Measurements from ENCODE around the gene TICAM2. TPM values are rescaled to one million over a fixed set of nuclear protein-coding genes. Genes with fewer than 3 reads are reported as not detected.

Gene TICAM2
- polyA plus RNA-seq, 1 donor (not counting 4 experiments of a cell fraction or from before 2014, with no cell fraction given) = not detected

DNA sequence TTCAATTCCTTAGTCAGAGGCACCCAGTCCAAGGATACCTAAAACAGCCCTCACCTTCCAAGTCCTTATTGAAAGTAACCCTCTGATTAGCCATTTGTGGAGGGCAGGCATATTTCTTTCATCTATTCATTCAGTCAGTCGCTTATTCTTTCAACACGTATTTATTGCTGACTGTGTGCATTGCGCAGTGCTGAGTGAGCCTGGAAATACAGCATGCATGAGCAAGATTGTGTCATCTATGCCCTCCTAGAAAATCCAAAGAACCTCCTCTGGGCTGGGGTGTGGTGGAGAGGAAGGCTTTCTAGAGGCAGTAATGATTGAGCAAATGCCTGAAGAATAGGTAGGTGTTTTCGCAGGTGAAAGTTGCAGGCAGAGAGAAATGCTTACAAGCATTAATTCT, 49.2 kb downstream of the TICAM2 start:
- peaks cover 7% of the 10 kb centered on the region for H3K4me1 ChIP-seq (ENCODE audit: control insufficient read depth, extremely low read depth, insufficient read depth, low read length)
- no peak overlapping the region for H3K9ac ChIP-seq (ENCODE audit: control insufficient read depth, extremely low read depth, insufficient read depth, low read length)
- dilution Hi-C loops (cut with MboI; ENCODE audit: extremely low pct_ligation_motif_present, low sequenced_read_pairs) = no loop called here
- H2AFZ ChIP-seq (ENCODE audit: control insufficient read depth, low read length) = no peak overlapping the region
- no peaks in the 10 kb centered on the region for H3K9me3 ChIP-seq (ENCODE audit: control insufficient read depth, low read depth, low read length)
- H3K36me3 ChIP-seq (ENCODE audit: control insufficient read depth in 2 of 2, extremely low read depth in 1 of 2, insufficient read depth in 2 of 2, low read length in 2 of 2) = no peaks in the 10 kb centered on the region
- H3K4me3 ChIP-seq (ENCODE audit: control insufficient read depth in 2 of 3, extremely low read depth in 1 of 3, insufficient read depth in 2 of 3, low read depth in 1 of 3, low read length in 3 of 3) = no peak overlapping the region
- DNase-seq (ENCODE audit: low read depth, low spot score) = no peak
- H4K20me1 ChIP-seq (ENCODE audit: control insufficient read depth, extremely low read depth, insufficient read depth, low read length) = no peaks in the 10 kb centered on the region
- H3K27ac ChIP-seq (ENCODE audit: control insufficient read depth, insufficient read depth, low read length) = no peak overlapping the region
- no peak for FAIRE-seq
- H3K9me1 ChIP-seq (ENCODE audit: control insufficient read depth, extremely low read depth, insufficient read depth, low read length) = no peaks in the 10 kb centered on the region
- TF ChIP-seq, protein P1, sequence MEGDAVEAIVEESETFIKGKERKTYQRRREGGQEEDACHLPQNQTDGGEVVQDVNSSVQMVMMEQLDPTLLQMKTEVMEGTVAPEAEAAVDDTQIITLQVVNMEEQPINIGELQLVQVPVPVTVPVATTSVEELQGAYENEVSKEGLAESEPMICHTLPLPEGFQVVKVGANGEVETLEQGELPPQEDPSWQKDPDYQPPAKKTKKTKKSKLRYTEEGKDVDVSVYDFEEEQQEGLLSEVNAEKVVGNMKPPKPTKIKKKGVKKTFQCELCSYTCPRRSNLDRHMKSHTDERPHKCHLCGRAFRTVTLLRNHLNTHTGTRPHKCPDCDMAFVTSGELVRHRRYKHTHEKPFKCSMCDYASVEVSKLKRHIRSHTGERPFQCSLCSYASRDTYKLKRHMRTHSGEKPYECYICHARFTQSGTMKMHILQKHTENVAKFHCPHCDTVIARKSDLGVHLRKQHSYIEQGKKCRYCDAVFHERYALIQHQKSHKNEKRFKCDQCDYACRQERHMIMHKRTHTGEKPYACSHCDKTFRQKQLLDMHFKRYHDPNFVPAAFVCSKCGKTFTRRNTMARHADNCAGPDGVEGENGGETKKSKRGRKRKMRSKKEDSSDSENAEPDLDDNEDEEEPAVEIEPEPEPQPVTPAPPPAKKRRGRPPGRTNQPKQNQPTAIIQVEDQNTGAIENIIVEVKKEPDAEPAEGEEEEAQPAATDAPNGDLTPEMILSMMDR (optimal IDR thresholded peaks at IDR 0.05 in 1 of 3, IDR thresholded peaks at IDR 0.05 in 1 of 3, conservative IDR thresholded peaks at IDR 0.05 in 1 of 3; ENCODE audit: extremely low read depth in 1 of 3, insufficient read depth in 2 of 3, low read length in 3 of 3) = no peak
- TF ChIP-seq EZH2 (IDR thresholded peaks at IDR 0.05; ENCODE audit: low read length) = no peak
- no peaks in the 10 kb centered on the region for H3K79me2 ChIP-seq (ENCODE audit: control insufficient read depth, insufficient read depth, low read length)
- no peak overlapping the region for H3K4me2 ChIP-seq (ENCODE audit: control insufficient read depth, extremely low read depth, insufficient read depth, low read depth, low read length)
- H3K27me3 ChIP-seq (ENCODE audit: control insufficient read depth, extremely low read depth, insufficient read depth, low read length) = no peaks in the 10 kb centered on the region

DNA sequence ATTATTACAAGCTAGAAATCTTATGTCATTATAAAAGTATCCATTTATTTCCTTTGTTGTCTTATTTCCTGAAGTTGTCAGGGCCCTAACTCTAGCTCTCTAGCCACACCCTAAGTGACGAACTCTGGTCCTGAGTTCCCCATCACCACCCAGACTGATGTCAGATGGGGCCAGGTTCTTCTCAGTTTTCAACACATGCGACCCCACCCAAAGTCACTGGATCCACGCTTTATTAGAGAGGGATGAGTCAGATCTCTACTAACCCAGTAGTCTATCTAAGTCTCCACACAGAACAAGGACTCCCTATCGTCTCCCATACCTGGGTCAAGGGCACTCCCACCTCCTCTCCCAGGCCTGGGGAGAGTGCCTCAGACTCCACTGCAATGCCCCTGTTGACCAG, 50.9 kb downstream of the TICAM2 start:
- Histone ChIP-seq H3K9me1 (ENCODE audit: control insufficient read depth, extremely low read depth, insufficient read depth, low read length) (no peaks in the 10 kb centered on the region), H2AFZ (ENCODE audit: control insufficient read depth, low read length) (no peak overlapping the region)
- dilution Hi-C loops (cut with MboI; ENCODE audit: extremely low pct_ligation_motif_present, low sequenced_read_pairs) = no loop called here

More for the DNA sequence above, 50.9 kb downstream of the TICAM2 start:
- H3K27me3 ChIP-seq (ENCODE audit: control insufficient read depth, extremely low read depth, insufficient read depth, low read length) = no peaks in the 10 kb centered on the region
- no peak overlapping the region for H3K4me2 ChIP-seq (ENCODE audit: control insufficient read depth, extremely low read depth, insufficient read depth, low read depth, low read length)
- no peak overlapping the region for H3K27ac ChIP-seq (ENCODE audit: control insufficient read depth, insufficient read depth, low read length)
- no peak for FAIRE-seq
- no peaks in the 10 kb centered on the region for H3K9me3 ChIP-seq (ENCODE audit: control insufficient read depth, low read depth, low read length)
- peaks cover 7% of the 10 kb centered on the region for H3K4me1 ChIP-seq (ENCODE audit: control insufficient read depth, extremely low read depth, insufficient read depth, low read length)
- no peaks in the 10 kb centered on the region for H3K79me2 ChIP-seq (ENCODE audit: control insufficient read depth, insufficient read depth, low read length)
- DNase-seq (ENCODE audit: low read depth, low spot score) = no peak
- H3K9ac ChIP-seq (ENCODE audit: control insufficient read depth, extremely low read depth, insufficient read depth, low read length) = no peak overlapping the region
- no peak for TF ChIP-seq EZH2 (IDR thresholded peaks at IDR 0.05; ENCODE audit: low read length)
- TF ChIP-seq, protein P1 (optimal IDR thresholded peaks at IDR 0.05 in 1 of 3, IDR thresholded peaks at IDR 0.05 in 1 of 3, conservative IDR thresholded peaks at IDR 0.05 in 1 of 3; ENCODE audit: extremely low read depth in 1 of 3, insufficient read depth in 2 of 3, low read length in 3 of 3) = no peak
- no peak overlapping the region for H3K4me3 ChIP-seq (ENCODE audit: control insufficient read depth in 2 of 3, extremely low read depth in 1 of 3, insufficient read depth in 2 of 3, low read depth in 1 of 3, low read length in 3 of 3)
- H3K36me3 ChIP-seq (ENCODE audit: control insufficient read depth in 2 of 2, extremely low read depth in 1 of 2, insufficient read depth in 2 of 2, low read length in 2 of 2) = no peaks in the 10 kb centered on the region
- H4K20me1 ChIP-seq (ENCODE audit: control insufficient read depth, extremely low read depth, insufficient read depth, low read length) = no peaks in the 10 kb centered on the region

Data from keratinocyte (primary cell).